ENCODE measurements around the gene WDR27. TPM values are rescaled to one million over a fixed set of nuclear protein-coding genes. Genes with fewer than 3 reads are reported as not detected.
"Not testable (repeated sequence)": the region's sequence is repeated elsewhere in the genome, so short reads cannot be mapped to it uniquely, and the experiment has no call there.

WDR27 gene
- total RNA-seq, 4 donors from 2014 or later: 23.1 to 101 (median 75.8) TPM

DNA sequence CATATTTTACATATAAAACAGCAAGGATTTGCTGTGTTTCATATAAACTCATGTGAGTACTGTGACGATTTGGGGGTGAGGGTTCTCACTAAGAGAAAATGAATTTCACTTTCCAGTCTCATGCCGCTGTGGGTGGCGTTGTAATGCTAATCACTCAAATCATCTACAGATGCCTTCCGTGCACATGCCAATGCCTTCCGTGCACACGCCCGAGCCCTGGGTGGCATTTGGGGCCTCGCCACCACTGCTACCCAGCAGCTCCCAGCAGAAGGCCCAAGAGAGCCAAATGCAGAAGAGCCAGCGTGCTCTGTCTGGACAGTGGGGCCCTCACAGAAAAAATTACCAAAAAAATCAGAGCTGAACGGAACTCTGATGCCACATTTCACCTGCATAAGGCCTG is 53.7 kb downstream of the WDR27 start:
- no peak overlapping the region for H3K4me3 ChIP-seq
- H3K9me3 ChIP-seq: no peaks in the 10 kb centered on the region
- no peaks in the 10 kb centered on the region for H3K36me3 ChIP-seq
- no peaks in the 10 kb centered on the region for H3K4me1 ChIP-seq
- H3K27me3 ChIP-seq: no peaks in the 10 kb centered on the region
- DNase-seq: no peak
- H3K27ac ChIP-seq: no peak overlapping the region
- TF ChIP-seq, protein P1, sequence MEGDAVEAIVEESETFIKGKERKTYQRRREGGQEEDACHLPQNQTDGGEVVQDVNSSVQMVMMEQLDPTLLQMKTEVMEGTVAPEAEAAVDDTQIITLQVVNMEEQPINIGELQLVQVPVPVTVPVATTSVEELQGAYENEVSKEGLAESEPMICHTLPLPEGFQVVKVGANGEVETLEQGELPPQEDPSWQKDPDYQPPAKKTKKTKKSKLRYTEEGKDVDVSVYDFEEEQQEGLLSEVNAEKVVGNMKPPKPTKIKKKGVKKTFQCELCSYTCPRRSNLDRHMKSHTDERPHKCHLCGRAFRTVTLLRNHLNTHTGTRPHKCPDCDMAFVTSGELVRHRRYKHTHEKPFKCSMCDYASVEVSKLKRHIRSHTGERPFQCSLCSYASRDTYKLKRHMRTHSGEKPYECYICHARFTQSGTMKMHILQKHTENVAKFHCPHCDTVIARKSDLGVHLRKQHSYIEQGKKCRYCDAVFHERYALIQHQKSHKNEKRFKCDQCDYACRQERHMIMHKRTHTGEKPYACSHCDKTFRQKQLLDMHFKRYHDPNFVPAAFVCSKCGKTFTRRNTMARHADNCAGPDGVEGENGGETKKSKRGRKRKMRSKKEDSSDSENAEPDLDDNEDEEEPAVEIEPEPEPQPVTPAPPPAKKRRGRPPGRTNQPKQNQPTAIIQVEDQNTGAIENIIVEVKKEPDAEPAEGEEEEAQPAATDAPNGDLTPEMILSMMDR (IDR thresholded peaks at IDR 0.05): no peak

DNA sequence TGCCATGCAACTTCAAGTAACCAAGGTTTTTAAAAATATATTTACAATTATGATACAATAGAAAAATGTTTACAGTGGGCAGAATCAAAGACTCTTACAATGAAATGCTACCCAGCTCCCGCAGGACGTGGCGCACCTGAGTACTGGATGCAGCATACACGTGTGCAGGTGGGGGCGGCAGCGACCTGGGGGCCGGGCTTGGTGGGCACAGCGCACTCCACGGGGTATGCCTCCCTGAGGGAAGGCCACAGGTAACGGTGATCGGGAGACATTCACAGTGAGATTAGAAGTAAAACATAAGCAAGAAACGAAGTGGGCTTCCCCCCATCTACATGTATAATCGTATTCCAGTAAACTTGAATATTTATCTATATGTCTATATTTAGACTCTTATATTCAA is 54.2 kb downstream of the WDR27 start:
- Histone ChIP-seq H3K27ac (no peak overlapping the region), H3K27me3 (no peaks in the 10 kb centered on the region), H3K4me3 (no peak overlapping the region), H3K36me3 (no peaks in the 10 kb centered on the region), H3K4me1 (no peaks in the 10 kb centered on the region), H3K9me3 (no peaks in the 10 kb centered on the region)
- DNase-seq: no peak
- TF ChIP-seq POLR2A (IDR thresholded peaks at IDR 0.05): no peak
- TF ChIP-seq, protein P1 (IDR thresholded peaks at IDR 0.05): no peak

- no peaks in the 10 kb centered on the region for H3K9me3 ChIP-seq
- no peak overlapping the region for H3K4me3 ChIP-seq
- no peaks in the 10 kb centered on the region for H3K4me1 ChIP-seq
- DNase-seq: no peak
- no peaks in the 10 kb centered on the region for H3K36me3 ChIP-seq
- H3K27me3 ChIP-seq: no peaks in the 10 kb centered on the region
- TF ChIP-seq, protein P1 (IDR thresholded peaks at IDR 0.05): no peak
- TF ChIP-seq POLR2A (IDR thresholded peaks at IDR 0.05): no peak
- H3K27ac ChIP-seq: no peak overlapping the region
Measured at GRCh38 chr6:169646906-169647567, 54.8 kb downstream of the WDR27 start.

DNA sequence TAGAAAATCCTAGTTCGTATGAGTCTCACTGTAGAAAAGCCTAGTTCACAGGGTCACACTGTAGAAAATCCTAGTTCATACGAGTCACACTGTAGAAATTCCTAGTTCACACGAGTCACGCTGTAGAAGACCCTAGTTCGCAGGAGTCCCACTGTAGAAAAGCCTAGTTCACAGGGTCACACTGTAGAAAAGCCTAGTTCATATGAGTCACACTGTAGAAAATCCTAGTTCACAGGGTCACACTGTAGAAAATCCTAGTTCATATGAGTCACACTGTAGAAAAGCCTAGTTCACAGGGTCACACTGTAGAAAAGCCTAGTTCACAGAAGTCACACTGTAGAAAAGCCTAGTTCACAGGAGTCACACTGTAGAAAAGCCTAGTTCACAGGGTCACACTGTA is 56.4 kb downstream of the WDR27 start:
- H3K36me3 ChIP-seq, H3K4me1 ChIP-seq, DNase-seq, H3K27ac ChIP-seq, H3K4me3 ChIP-seq, H3K27me3 ChIP-seq, H3K9me3 ChIP-seq: not testable (repeated sequence)

- no peaks in the 10 kb centered on the region for H3K27me3 ChIP-seq
- no peaks in the 10 kb centered on the region for H3K36me3 ChIP-seq
- H3K27ac ChIP-seq: no peak overlapping the region
- no peaks in the 10 kb centered on the region for H3K9me3 ChIP-seq
- no peaks in the 10 kb centered on the region for H3K4me1 ChIP-seq
- DNase-seq: no peak
- H3K4me3 ChIP-seq: no peak overlapping the region
- no peak for TF ChIP-seq POLR2A (IDR thresholded peaks at IDR 0.05)
- TF ChIP-seq, protein P1 (IDR thresholded peaks at IDR 0.05): no peak
Measured at GRCh38 chr6:169643521-169643920, 58.3 kb downstream of the WDR27 start.

DNA sequence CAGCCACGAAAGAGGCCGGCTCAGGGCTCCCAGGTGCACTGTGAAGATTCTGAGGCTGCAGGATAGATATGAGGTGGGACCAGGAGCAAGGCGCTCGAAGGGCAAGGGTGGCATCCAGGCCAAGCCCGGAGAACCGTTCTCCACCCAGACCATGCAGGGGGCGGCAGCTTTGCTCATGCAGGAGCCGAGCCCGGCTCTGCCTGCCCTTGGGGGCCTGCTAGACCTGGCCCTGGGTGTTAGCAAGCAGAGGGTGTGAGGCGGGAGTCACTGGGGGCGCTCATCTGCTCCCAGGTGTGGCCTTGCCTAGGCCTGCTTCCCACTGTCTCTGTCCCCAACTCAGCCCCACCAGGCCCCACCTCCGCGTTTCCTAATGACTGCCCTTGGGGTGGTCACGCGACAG is 59.4 kb downstream of the WDR27 start:
- H3K27ac ChIP-seq: no peak overlapping the region
- no peaks in the 10 kb centered on the region for H3K27me3 ChIP-seq
- H3K9me3 ChIP-seq: no peaks in the 10 kb centered on the region
- no peak overlapping the region for H3K4me3 ChIP-seq
- H3K36me3 ChIP-seq: peaks cover 0 to 2% (median 0%) of the 10 kb centered on the region in 3 donors
- DNase-seq: no peak
- TF ChIP-seq POLR2A (IDR thresholded peaks at IDR 0.05): no peak
- TF ChIP-seq, protein P1 (IDR thresholded peaks at IDR 0.05): no peak
- no peaks in the 10 kb centered on the region for H3K4me1 ChIP-seq
